Kidney epithelial cell (primary cell): ENCODE data around the gene ADGRG7. TPM values are rescaled to one million over a fixed set of nuclear protein-coding genes. Genes with fewer than 3 reads are reported as not detected.

ENCODE experiments used
- DNase-seq: peaks from one replicate; pipeline ENCODE4 v3.0.0-alpha.2; 2010; ENCODE audit warnings: low read depth
- H3K27me3 ChIP-seq: 2 replicates; pipeline ENCODE4 v1.6.0; 2011; ENCODE audit warnings: low read length; ENCODE audit not compliant: control insufficient read depth, insufficient read depth
- H3K36me3 ChIP-seq: 2 replicates; pipeline ENCODE4 v1.5.1; 2011; ENCODE audit warnings: low read length; ENCODE audit not compliant: control insufficient read depth, insufficient read depth
- H3K4me3 ChIP-seq: 2 replicates; pipeline ENCODE4 v1.5.1; 2011; ENCODE audit warnings: low read depth, mild to moderate bottlenecking, control low read depth, low read length
- total RNA-seq: library from RNA; depleted of rRNA; stranded (reverse); fragments of >200 nt; gene quantifications from 2 replicates; pipeline ENCODE4 v1.2.3, GENCODE V29; 2015
- TF ChIP-seq, protein P1 (sequence below): IDR thresholded peaks from 2 replicates; pipeline ENCODE4 v1.5.1; 2011; ENCODE audit warnings: mild to moderate bottlenecking, moderate library complexity, low read length, control low read depth, inconsistent platforms; ENCODE audit not compliant: insufficient read depth, poor library complexity, severe bottlenecking

The ADGRG7 gene
- total RNA-seq, 1 donor from 2014 or later = not detected

- no peaks in the 10 kb centered on the region for H3K36me3 ChIP-seq
- DNase-seq = peak; percentile 93
- no peaks in the 10 kb centered on the region for H3K27me3 ChIP-seq
- TF ChIP-seq, protein P1, sequence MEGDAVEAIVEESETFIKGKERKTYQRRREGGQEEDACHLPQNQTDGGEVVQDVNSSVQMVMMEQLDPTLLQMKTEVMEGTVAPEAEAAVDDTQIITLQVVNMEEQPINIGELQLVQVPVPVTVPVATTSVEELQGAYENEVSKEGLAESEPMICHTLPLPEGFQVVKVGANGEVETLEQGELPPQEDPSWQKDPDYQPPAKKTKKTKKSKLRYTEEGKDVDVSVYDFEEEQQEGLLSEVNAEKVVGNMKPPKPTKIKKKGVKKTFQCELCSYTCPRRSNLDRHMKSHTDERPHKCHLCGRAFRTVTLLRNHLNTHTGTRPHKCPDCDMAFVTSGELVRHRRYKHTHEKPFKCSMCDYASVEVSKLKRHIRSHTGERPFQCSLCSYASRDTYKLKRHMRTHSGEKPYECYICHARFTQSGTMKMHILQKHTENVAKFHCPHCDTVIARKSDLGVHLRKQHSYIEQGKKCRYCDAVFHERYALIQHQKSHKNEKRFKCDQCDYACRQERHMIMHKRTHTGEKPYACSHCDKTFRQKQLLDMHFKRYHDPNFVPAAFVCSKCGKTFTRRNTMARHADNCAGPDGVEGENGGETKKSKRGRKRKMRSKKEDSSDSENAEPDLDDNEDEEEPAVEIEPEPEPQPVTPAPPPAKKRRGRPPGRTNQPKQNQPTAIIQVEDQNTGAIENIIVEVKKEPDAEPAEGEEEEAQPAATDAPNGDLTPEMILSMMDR = no peak
- H3K4me3 ChIP-seq = peak within 1 kb of the TSS; percentile 56
These were observed 99.8 kb downstream of the ADGRG7 start, which contains the start of gene TFG for GRCh38 chr3:100708989-100709841. TSS of gene TFG (plus strand) at chr3:100709494. CDS start at chr3:100713686, 4,192 bp downstream.

DNA sequence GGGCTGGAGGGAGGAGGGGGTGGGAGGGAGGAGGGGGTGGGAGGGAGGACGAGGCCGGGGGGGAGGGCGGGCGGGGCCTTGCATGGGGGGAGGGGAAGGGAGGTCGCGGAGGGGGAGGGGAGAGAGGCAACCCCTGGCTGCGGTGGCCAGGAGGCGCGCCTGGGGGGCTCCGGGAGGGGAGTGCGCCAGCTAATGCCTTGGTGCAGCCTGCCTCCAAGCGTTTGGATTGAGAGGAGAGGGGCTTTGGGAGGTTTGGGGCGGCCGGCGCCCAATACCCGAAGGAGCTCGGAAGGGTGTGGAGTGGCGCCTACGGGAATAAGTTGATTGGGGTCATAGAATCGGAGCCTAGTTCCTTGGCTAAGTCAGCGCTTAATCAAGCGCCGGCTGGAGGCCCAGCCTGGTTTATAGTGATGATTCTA is 100.5 kb downstream of the ADGRG7 start:
- TF ChIP-seq, protein P1 = no peak
- Histone ChIP-seq H3K36me3 (no peaks in the 10 kb centered on the region), H3K27me3 (no peaks in the 10 kb centered on the region), H3K4me3 (peak overlapping the region; percentile 56)
- DNase-seq = no peak

DNA sequence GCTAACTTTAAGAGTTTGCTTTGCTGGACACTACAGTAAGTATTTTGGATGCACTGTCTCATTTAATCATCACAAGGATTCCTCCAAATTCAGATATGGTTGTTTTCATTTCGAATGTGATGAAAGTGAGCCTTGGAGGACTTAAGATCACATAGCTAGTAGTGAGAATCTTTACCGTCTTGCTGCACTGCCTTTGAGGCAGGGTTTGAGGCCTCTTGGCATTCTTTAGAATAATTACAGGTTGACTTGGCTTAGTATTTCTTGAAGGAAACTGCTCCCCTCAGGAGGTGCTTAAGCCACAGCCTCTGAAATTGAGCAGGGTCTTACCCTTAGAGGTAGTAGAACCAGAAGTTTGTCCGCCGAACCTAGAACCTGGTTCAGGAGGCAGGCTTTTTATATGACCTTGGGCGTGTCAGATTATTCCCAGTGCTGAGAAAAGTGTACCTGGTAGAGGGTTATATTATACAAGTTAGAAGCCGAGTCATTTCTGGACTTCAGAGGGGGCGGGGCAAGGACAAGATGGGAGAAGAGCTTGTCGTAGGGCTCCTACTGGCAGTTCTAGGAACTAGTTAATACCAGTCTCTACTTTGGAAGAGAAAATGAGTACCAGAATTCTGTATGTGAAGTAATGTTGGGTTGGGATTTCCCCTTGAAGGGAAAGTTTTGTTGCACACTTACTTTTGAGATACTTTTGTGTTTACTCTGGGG is 101.0 kb downstream of the ADGRG7 start:
- peak overlapping the region; percentile 56 for H3K4me3 ChIP-seq
- peak; percentile 14 for DNase-seq
- TF ChIP-seq, protein P1 = peak; percentile 40
- H3K36me3 ChIP-seq = no peaks in the 10 kb centered on the region
- no peaks in the 10 kb centered on the region for H3K27me3 ChIP-seq

DNA sequence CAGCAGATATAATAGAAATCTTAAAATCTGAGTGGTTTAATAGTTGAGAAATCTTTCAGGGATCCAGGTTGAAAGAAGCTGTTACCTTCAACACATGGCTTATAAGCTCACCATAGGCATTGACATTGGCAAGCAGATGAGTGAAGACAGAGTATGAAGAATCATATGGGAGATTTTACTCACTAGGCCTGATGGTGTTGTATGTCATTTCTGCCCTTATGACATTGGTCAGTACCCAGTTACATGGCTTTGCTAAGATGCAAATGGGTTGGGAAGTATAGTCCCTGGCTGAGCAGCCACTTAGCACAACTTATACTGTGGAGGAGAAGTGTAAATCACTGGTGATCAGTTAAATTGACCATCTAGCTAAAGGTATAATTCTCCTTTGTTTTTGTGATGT is 105.8 kb downstream of the ADGRG7 start:
- DNase-seq = no peak
- TF ChIP-seq, protein P1 = no peak
- Histone ChIP-seq H3K4me3 (no peak overlapping the region), H3K36me3 (peaks cover 1% of the 10 kb centered on the region), H3K27me3 (no peaks in the 10 kb centered on the region)

DNA sequence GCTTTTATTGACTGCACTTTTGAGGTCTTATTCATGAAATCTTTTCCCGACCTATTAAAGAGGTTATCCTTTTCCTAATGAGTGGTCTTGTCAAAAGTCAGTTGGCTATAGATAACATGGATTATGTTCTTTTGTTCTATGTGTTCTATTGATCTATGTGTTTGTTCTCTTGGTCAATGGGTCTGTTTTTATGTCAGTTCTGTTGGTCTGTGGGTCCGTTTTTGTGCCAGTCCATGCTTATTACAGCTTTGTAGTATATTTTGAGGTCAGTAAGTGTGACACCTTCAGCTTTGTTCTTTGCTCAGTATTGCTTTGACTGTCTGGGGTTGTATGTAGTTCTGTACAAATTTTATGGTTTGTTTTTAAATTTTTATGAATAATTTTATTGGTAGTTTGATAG is 107.7 kb downstream of the ADGRG7 start:
- Histone ChIP-seq H3K36me3 (peaks cover 3% of the 10 kb centered on the region), H3K4me3 (no peak overlapping the region), H3K27me3 (no peaks in the 10 kb centered on the region)
- DNase-seq = no peak
- TF ChIP-seq, protein P1 = no peak
